Uterus (tissue), 4 donors: ENCODE measurements around the gene MFSD11. TPM values are rescaled to one million over a fixed set of nuclear protein-coding genes. Genes with fewer than 3 reads are reported as not detected.

Experiments used
- DNase-seq, 2 donors: peaks; one replicate each; pipeline ENCODE4 v3.0.0-alpha.2; 2019 to 2020
- H3K27ac ChIP-seq, 2 donors: fragments of 200-600 bp; sonication (generic); 1 replicate in 1 of 2; 2 replicates in 1 of 2; pipeline ENCODE4 v1.5.1; 2016 to 2018
- H3K27me3 ChIP-seq, 2 donors: fragments of 200-600 bp; sonication (generic); one replicate each; pipeline ENCODE4 v1.5.1; 2018 to 2019; ENCODE audit warnings: control low read depth in 1 of 2
- H3K36me3 ChIP-seq, 2 donors: fragments of 200-600 bp; sonication (generic); one replicate each; pipeline ENCODE4 v1.5.1; 2019; ENCODE audit warnings: control low read depth in 1 of 2
- H3K4me1 ChIP-seq, 2 donors: fragments of 200-600 bp; sonication (generic); one replicate each; pipeline ENCODE4 v1.5.1; 2018 to 2019; ENCODE audit warnings: control low read depth in 1 of 2
- H3K4me3 ChIP-seq, 2 donors: fragments of 200-600 bp; sonication (generic); 1 replicate in 1 of 2; 2 replicates in 1 of 2; pipeline ENCODE4 v1.5.1; 2018 to 2019; ENCODE audit warnings: mild to moderate bottlenecking in 1 of 2
- H3K9me3 ChIP-seq, 2 donors: fragments of 200-600 bp; sonication (generic); one replicate each; pipeline ENCODE4 v1.5.1; 2019; ENCODE audit warnings: control low read depth in 1 of 2
- POLR2A ChIP-seq, 2 donors: fragments of 450-650 bp; IDR thresholded peaks; one replicate each; pipeline ENCODE4 v1.6.1; 2016; ENCODE audit warnings: antibody characterized with exemption in 2 of 2, mild to moderate bottlenecking in 1 of 2, moderate library complexity in 1 of 2
- intact Hi-C: fragments of 100-400 bp; cut with DNase I; formaldehyde crosslinking; loops from one replicate; pipeline ENCODE4 v1.15.1; 2023; ENCODE audit warnings: low total_unique reads
- total RNA-seq, 4 donors: library from RNA; depleted of rRNA in 3 of 4; stranded (reverse); fragments of >200 nt in 3 of 4; gene quantifications; one replicate each; pipeline versions ENCODE4 v1.1.0 to v1.2.4, GENCODE V29; 2014 to 2023
- TF ChIP-seq, protein P1 (sequence below), 4 experiments: fragments of 200-600 bp in 2 of 4; fragments of 450-650 bp in 2 of 4; sonication (generic) in 2 of 4; IDR thresholded peaks; one replicate each; pipeline ENCODE4 v1.5.1; 2016 to 2019; ENCODE audit warnings: antibody characterized with exemption in 4 of 4, mild to moderate bottlenecking in 2 of 4, moderate library complexity in 1 of 4
- donor health status: DM: yes; HTN: yes; CAD: no.

The MFSD11 gene
- total RNA-seq, 4 donors from 2014 or later = 32.0 to 69.2 (median 45.2) TPM

GRCh38 chr17:76714336-76714735, 23.6 kb upstream of the MFSD11 start:
- H3K9me3 ChIP-seq = no peaks in the 10 kb centered on the region
- intact Hi-C loops = loop anchor here (10.0 kb wide), 1 partner anchor 160 kb away; no protein-coding TSS in a partner anchor
- DNase-seq = no peak
- peak overlapping the region in 1 of 2 donors; percentile 26 for H3K27ac ChIP-seq
- peaks cover 0 to 6% of the 10 kb centered on the region in 2 donors for H3K4me1 ChIP-seq
- H3K27me3 ChIP-seq = no peaks in the 10 kb centered on the region
- H3K4me3 ChIP-seq = no peak overlapping the region
- TF ChIP-seq, protein P1, sequence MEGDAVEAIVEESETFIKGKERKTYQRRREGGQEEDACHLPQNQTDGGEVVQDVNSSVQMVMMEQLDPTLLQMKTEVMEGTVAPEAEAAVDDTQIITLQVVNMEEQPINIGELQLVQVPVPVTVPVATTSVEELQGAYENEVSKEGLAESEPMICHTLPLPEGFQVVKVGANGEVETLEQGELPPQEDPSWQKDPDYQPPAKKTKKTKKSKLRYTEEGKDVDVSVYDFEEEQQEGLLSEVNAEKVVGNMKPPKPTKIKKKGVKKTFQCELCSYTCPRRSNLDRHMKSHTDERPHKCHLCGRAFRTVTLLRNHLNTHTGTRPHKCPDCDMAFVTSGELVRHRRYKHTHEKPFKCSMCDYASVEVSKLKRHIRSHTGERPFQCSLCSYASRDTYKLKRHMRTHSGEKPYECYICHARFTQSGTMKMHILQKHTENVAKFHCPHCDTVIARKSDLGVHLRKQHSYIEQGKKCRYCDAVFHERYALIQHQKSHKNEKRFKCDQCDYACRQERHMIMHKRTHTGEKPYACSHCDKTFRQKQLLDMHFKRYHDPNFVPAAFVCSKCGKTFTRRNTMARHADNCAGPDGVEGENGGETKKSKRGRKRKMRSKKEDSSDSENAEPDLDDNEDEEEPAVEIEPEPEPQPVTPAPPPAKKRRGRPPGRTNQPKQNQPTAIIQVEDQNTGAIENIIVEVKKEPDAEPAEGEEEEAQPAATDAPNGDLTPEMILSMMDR (IDR thresholded peaks at IDR 0.05) = no peak
- no peak for TF ChIP-seq POLR2A (IDR thresholded peaks at IDR 0.05)
- no peaks in the 10 kb centered on the region for H3K36me3 ChIP-seq

DNA sequence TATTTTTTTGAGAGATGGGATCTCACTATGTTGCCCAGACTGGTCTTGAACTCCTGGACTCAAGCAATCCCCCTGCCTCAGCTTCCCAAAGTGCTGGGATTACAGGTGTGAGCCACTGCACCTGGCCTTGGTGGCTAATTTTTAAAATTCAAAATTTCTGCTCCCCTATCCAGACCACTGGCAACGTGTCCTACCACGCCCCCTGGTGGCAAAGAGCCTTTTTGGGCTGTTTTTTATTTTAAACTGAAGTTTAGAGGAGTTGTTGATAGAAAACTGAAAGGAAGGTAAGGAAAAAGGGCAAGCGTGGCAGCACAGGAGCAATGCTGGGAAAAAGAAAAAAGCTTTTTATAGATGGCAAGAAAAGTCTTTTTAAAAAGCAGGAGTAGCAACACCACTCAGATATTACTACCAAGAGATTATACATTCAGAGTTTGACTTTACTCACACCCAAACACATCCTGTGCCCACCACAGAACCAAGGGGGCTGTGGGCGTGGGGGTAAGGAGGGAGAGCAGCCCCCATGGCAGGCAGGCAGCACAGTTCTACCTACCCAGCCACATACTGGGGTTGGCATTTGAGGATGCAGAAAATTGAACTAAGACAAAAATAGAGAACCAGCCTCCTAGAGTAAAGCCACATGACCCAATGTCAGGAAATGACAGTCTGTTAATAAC, 23.0 kb upstream of the MFSD11 start:
- H3K4me1 ChIP-seq = peaks cover 0 to 6% of the 10 kb centered on the region in 2 donors
- peak overlapping the region in 1 of 2 donors; percentile 26 for H3K27ac ChIP-seq
- H3K4me3 ChIP-seq = no peak overlapping the region
- TF ChIP-seq, protein P1 (IDR thresholded peaks at IDR 0.05) = peak; percentile 80 to 92 (median 87)
- TF ChIP-seq POLR2A (IDR thresholded peaks at IDR 0.05) = no peak
- DNase-seq = peak; percentile 74 to 87
- H3K27me3 ChIP-seq = no peaks in the 10 kb centered on the region
- H3K36me3 ChIP-seq = no peaks in the 10 kb centered on the region
- H3K9me3 ChIP-seq = no peaks in the 10 kb centered on the region
- intact Hi-C loops = loop anchor here (5.0 to 10.0 kb wide), 2 partner anchors 33 to 160 kb away; no protein-coding TSS in a partner anchor

GRCh38 chr17:76715496-76715830, 22.5 kb upstream of the MFSD11 start:
- Histone ChIP-seq H3K27me3 (no peaks in the 10 kb centered on the region), H3K36me3 (no peaks in the 10 kb centered on the region), H3K4me1 (peaks cover 0 to 6% of the 10 kb centered on the region in 2 donors), H3K4me3 (no peak overlapping the region), H3K9me3 (no peaks in the 10 kb centered on the region), H3K27ac (peak overlapping the region in 1 of 2 donors; percentile 26)
- intact Hi-C loops = loop anchor here (5.0 to 10.0 kb wide), 2 partner anchors 33 to 161 kb away; no protein-coding TSS in a partner anchor
- DNase-seq = no peak
- no peak for TF ChIP-seq POLR2A (IDR thresholded peaks at IDR 0.05)
- TF ChIP-seq, protein P1 (IDR thresholded peaks at IDR 0.05) = no peak

DNA sequence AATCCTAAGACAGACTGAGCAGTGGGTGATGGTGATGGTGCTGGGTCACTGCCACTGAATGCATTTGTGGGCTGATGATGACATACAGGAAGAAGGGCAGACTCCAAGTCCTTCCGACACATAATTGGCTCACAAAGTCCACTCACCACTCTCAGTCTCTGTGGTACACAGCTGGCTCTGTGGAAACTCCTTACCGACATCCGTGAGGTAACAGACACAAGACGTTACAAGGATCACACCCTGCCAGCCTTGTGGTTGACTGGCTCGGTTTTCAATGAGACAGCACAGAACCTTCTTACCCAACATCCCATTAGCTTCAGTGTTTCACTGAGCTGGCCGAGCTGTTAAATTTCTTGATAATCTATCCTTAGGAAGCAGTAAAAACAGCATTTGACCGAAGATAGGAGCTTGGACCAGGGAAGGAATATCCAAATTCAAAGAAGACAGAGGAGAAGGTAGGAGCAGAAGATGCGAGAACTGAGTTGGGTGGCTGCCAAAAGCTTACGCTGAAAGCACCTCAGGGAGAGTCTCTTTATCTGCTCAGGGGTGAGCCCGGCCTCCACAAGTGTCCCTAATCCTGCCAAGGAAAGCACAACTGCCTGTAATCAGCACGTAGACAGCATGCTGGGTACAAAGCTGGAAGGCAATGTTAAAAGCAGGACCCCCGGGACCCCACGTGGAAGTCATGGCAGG, 21.6 kb upstream of the MFSD11 start:
- TF ChIP-seq, protein P1 (IDR thresholded peaks at IDR 0.05) = no peak
- TF ChIP-seq POLR2A (IDR thresholded peaks at IDR 0.05) = no peak
- no peak overlapping the region for H3K4me3 ChIP-seq
- peak overlapping the region in 1 of 2 donors; percentile 17 for H3K27ac ChIP-seq
- no peaks in the 10 kb centered on the region for H3K9me3 ChIP-seq
- intact Hi-C loops = loop anchor here (5.0 to 10.0 kb wide), 2 partner anchors 34 to 161 kb away; no protein-coding TSS in a partner anchor
- no peaks in the 10 kb centered on the region for H3K36me3 ChIP-seq
- H3K27me3 ChIP-seq = no peaks in the 10 kb centered on the region
- DNase-seq = peak in 1 of 2 donors; percentile 15
- peaks cover 0 to 5% of the 10 kb centered on the region in 2 donors for H3K4me1 ChIP-seq

- Histone ChIP-seq H3K4me1 (no peaks in the 10 kb centered on the region), H3K27ac (peak overlapping the region in 1 of 2 donors; percentile 17), H3K36me3 (no peaks in the 10 kb centered on the region), H3K9me3 (no peaks in the 10 kb centered on the region), H3K4me3 (no peak overlapping the region), H3K27me3 (no peaks in the 10 kb centered on the region)
- TF ChIP-seq, protein P1 (IDR thresholded peaks at IDR 0.05) = no peak
- TF ChIP-seq POLR2A (IDR thresholded peaks at IDR 0.05) = no peak
- intact Hi-C loops = loop anchor here (5.0 to 10.0 kb wide), 2 partner anchors 35 to 162 kb away; no protein-coding TSS in a partner anchor
- no peak for DNase-seq
These were observed 21.1 kb upstream of the MFSD11 start for GRCh38 chr17:76716839-76717215.
